GM19328 (cell line): ENCODE results near the gene ARHGEF39.
"Not testable (repeated sequence)": the region's sequence is repeated elsewhere in the genome, so short reads cannot be mapped to it uniquely, and the experiment has no call there.

Source experiments
- ATAC-seq: cut with Tn5 transposase; IDR thresholded peaks from one replicate; pipeline ENCODE4 v1.9.1; 2021; ENCODE audit warnings: mild to moderate bottlenecking, moderate library complexity; ENCODE audit not compliant: unreplicated experiment

The ARHGEF39 gene

DNA sequence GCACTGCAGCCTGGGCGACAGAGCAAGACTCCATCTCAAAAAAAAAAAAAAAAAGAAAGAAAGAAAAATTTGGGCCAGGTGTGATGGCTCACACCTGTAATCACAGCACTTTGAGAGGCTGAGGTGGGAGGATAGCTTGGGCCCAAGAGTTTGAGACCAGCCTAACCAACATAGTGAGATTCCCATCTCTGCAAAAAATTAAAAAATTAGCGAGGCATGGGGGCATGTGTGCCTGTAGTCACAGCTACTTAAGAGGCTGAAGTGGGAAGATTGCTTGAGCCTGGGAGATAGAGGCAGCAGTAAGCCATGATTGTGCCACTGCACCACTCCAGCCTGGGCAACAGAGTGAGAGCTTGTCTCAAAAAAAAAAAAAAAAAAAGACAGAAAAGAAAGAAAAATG is 11.4 kb downstream of the ARHGEF39 start:
- no peak for ATAC-seq

GRCh38 chr9:35652829-35653209 is 12.2 kb downstream of the ARHGEF39 start:
- ATAC-seq: no peak

- ATAC-seq: no peak
Observed at GRCh38 chr9:35651956-35652828, 12.8 kb downstream of the ARHGEF39 start.

DNA sequence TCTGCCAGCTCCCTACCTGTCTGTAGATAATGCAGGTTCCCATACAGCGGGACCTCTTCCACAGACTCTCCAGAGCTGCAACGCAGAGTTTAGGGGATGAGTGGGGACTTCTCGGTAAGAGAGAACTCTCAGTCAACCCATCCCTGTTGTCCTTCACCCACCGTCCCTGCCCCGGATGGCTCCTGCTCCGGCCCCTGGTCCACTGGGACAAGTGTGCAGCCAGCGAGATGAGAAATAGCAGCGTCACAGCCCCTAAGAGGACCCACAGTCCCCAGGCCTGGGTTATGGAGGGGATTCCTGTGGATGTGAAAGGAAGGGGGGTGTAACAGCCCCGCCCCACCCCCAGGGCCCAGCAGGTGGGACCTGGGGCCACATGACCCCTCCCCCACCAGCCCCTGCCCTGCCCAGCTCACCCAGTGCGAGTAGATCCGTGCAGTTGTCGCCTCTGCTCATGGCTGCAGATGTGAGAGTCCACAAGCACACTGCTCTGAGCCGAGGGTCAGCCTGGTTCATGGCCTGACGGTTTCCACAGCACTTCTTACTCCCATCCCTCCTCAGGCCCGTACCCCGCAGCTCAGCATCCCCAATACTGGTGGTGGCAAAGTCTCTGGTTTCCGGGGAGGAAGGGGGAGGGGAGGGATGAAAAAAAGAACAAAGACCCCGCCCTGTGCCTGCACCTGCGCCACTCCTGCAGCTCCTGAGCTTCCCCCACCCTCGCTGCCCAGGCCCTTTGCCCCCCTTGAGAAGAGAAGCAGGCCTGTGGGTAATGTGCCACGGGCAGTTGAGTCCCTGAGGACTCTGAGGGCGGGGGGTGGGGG is 14.4 kb downstream of the ARHGEF39 start, which contains the start of gene SIT1:
Gene SIT1 (minus strand): TSS at position 591 of the 818 bp plus-strand sequence. CDS start 78 bp downstream, at position 513.
- no peak for ATAC-seq

DNA sequence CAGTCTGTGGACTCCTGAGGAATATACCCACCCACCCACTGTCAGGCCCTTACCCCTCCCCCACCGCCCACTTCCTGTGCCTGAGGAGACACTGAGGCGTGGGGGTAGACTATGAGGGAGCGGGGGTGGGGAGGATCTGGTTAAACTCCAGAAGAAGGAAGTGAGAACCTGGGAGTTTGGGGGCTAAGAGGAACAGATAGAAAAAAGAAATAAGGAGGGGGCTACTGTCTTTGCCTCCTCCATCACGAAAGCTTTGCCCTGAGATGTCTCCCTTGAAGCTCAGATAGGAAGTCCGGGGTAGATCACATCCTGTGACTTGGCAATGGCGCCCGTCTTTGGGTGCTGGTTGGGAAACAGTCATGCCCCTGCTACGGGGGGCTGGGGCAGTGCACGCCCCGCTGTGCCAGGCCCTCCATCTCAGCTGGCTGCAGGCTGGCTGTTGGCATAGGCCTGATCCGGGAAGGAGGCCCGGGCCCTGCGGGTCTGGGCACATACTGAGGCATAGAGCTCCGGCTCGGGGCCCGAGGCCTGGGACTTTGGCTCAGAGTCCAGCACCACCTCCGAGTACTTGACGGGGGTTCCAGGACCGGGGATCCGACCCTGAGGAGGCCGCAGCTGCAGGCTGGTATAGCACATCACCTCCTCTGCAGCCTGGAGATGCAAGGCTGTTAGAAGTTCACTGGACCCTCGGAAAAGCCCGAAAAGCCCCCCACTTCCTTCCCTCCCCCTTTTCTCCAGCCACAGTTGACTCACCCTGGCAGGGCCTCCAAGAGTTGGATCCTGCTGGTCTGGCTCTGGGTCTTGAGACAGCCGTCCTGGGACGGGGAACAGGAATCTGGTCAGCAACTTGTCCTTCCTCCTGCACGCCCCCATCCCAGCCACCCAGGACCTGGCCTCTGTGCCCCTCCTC is 15.3 kb downstream of the ARHGEF39 start:
- ATAC-seq: no peak

- peak; percentile 70 for ATAC-seq
Observed at GRCh38 chr9:35646533-35647265, 18.3 kb downstream of the ARHGEF39 start.

DNA sequence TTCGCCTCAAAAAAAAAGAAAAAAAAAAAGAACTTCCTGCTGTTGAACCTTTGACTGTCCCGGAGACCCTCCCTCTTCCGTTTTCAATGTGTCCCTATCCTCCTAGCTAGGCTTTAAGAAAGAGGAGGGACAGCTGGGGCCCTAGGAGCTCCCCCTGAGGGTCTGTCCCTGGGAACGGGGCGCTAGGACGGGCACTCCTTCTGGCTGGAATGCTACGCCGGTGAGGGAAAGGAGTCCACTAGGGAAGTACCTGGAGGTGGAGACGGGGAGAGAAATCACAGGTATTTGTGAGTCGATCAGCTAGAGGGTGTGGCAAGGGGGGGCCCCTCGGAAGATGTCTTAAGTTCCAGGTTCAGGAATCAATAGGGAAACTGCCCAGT is 18.9 kb downstream of the ARHGEF39 start:
- no peak for ATAC-seq

- ATAC-seq: not testable (repeated sequence)
Observed at GRCh38 chr9:35645736-35646135, 19.3 kb downstream of the ARHGEF39 start.

- ATAC-seq: no peak
Observed at GRCh38 chr9:35643046-35643445, 21.9 kb downstream of the ARHGEF39 start.

- ATAC-seq: not testable (repeated sequence)
Observed at GRCh38 chr9:35641478-35641877, 23.5 kb downstream of the ARHGEF39 start.

DNA sequence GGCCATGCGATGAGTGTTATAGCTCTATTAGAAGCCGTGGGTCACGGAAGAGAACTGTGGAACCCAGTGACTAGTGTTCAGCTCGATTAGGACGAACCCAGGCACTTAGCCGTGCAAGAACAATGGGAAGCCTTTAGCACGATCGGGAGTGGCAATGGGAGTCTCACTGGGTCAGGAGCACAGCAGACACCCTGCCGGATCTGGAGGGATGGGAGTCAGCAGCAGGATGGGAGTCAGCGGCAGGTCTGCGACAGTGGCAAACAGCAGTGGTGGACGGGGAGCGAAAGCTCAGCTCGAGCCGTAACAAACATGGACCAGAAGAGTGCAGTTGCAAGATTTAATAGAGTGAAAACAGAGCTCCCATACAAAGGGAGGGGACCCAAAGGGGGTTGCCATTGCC is 24.6 kb downstream of the ARHGEF39 start:
- not testable (repeated sequence) for ATAC-seq

DNA sequence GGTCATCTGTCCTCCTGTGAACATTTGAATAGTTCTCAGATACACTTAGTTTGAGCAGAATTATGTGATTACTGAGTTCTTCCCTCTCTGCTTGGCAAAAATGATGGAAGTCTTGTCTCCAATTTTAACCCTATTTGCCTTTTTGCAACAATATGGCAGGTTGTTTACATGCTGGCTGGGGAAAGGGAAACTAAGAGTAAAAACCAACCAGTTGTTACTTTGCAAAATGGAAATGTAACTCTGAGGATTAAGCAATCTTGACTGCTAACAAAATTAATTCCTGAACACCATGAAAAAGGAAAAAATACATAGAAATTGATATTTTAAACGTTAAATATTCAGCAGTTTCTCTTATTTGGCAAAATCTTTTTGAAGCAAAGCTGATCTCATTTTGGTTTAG is 25.4 kb downstream of the ARHGEF39 start:
- ATAC-seq: no peak

- not testable (repeated sequence) for ATAC-seq
Observed at GRCh38 chr9:35639225-35639624, 25.8 kb downstream of the ARHGEF39 start.

DNA sequence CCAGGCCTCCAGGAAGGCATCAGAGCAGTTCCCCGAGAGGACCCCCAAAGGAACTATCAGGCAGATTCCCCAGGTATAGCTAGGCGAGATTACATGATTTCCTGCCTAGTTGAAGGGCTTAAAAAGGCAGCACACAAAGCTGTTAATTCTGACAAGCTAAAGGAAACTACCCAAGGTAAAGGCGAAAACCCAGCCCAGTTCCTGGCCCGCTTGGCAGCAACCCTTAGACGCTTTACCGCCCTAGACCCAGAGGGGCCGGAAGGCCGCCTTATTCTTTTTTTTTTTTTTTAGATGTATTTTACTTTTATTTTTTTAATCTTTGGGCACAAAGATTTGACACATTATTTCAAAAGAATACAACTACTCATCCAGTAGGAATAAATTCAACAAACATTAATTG is 26.2 kb downstream of the ARHGEF39 start:
- ATAC-seq: not testable (repeated sequence)

DNA sequence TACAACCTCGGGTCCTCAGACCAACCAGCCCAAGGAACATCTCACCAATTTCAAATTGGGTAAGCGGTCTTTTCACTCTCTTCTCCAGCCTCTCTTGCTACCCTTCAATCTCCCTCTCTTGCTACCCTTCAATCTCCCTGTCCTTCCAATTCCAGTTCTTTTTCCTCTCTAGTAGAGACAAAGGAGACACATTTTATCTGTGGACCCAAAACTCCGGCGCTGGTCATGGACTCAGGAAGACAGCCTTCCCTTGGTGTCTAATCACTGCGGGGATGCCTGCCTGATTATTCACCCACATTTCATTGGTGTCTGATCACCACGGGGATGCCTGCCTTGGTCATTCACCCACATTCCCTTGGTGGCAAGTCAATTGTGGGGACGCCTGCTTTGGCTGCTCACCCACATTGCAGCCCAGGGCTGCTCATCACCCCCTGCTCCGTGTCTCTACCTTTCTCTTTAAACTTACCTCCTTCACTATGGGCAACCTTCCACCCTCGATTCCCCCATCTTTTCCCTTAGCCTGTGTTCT is 27.5 kb downstream of the ARHGEF39 start:
- not testable (repeated sequence) for ATAC-seq

DNA sequence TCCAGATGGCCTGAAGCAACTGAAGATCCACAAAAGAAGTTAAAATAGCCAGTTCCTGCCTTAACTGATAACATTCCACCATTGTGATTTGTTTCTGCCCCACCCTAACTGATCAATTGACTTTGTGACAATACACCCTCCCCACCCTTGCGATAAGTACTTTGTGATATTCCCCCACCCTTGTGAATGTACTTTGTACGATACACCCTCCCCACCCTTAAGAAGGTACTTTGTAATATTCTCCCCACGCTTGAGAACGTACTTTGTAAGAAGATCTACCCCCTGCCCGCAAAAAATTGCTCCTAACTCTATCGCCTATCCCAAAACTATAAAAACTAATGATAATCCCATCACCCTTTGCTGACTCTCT is 28.1 kb downstream of the ARHGEF39 start:
- not testable (repeated sequence) for ATAC-seq

DNA sequence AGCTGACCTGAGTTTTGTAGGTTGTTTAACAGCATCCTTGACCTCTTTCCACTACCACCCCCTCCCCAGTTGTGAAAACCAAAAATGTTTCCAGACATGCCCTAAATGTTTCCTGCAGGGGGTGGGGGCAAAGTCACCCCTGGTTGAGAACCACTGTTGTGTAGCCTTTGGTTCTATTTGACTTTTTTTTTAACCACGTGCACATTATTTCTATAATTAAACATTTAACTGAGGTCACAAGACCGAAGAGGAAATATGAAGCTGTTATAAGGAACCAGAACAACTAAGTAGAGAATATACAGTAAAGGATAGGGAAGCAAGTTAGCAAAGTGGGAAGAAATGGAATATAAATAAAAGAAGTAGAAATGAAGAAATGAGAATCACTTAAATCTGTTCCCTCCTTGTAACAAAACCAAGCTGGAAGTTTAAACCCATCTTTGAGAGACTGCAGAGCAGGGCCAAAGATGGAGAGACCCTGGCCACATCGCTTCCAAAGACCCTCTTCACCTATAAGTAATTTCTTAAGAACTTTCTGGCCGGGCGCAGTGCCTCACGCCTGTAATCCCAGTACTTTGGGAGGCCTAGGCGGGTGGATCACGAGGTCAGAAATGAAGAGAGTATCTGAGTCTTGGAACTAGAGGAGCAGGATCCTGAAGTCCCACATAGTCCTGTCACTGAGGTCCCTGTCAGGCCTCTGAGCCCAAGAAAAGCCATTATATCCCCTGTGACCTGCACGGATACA is 28.7 kb downstream of the ARHGEF39 start:
- ATAC-seq: no peak

DNA sequence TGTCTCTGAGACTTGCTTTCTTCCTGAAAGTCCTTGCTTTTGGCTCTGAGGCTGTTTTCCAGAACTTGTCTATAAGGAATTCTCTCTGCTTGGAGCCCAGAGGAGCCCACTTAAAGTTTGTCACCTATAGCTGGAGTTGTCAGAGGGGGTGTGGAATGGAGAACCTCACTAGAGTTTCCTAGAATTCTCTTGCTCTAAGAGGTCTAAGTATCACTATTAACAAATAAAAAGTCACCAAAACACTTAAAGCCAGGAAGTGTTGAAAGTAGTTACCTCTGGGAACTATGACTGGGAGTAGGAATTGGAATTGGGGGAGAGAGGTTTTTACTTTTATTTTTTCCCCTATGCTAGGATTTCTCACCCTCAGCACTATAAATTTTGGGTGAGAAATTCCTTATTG is 29.3 kb downstream of the ARHGEF39 start:
- ATAC-seq: no peak

DNA sequence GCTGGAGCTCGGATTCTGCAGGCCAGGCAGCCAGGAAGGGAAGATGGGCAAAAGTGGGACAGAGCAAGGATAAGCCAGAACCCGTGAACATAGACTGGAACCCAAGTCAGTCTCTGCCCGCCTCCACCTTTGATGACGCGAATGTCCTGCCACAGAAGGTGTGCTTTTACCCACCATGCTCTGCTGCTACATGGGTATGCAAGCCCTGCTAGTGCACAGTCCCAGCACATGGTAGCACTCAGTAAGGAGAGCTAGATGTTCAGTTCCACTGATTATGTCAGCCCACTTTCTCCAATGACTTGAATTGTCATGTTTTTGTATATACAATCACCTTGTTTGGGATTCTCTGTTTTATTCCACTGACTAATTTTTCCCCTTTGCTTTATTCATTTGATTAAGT is 35.4 kb downstream of the ARHGEF39 start:
- no peak for ATAC-seq
